Left colon (tissue), 2 donors: Measurements from ENCODE around the gene CYP21A2. TPM values are rescaled to one million over a fixed set of nuclear protein-coding genes. Genes with fewer than 3 reads are reported as not detected.

ENCODE experiments used
- ATAC-seq: fragments of 200-7000 bp; cut with Tn5 transposase; one replicate; pipeline ENCODE4 v1.9.1; 2020; ENCODE audit warnings: mild to moderate bottlenecking, moderate library complexity
- DNase-seq, 2 donors: peaks; one replicate each; pipeline ENCODE4 v3.0.0-alpha.2; 2020
- intact Hi-C, 2 donors: fragments of 100-400 bp; cut with DNase I in 1 of 2; cut with micrococcal nuclease in 1 of 2; formaldehyde crosslinking; loops; one replicate each; pipeline versions ENCODE4 v1.11.2 to v1.14.0; 2022; cut with DNase I, micrococcal nuclease
- total RNA-seq, 2 donors: library from RNA; stranded (reverse); fragmentation: NEBNext Ultra II Directional; extraction: Animal tissue kit (Norgen Biotek cat#: 25700); gene quantifications; one replicate each; pipeline ENCODE4 v1.2.1, GENCODE V29; 2021
- donor health status: DM: no; HTN: no; CAD: no.
- donor health status: DM: yes; HTN: yes; CAD: no.

Gene CYP21A2
- total RNA-seq, 2 donors from 2014 or later = 0.15 TPM; not detected in 1

DNA sequence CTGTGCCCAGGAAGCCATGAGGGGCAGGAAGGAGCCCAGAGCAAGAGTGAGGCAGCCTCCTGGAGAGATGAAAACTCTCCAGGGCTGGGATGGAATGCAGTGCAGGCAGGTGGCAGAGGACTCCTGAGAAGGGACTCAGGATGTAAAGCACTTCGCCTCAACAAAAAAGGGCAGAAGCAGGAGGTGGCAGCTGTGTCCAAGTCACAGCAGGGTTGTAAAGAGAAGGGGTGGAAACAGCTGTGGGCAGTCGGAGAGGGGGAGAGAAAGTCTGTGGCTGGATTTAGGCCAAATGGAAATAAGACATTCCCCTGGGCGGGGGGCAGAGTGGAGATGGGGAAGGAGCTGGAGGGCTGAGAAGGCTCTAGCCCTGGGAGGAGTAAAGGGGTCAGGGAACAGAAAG lies 34.9 kb downstream of the CYP21A2 start:
- ATAC-seq (no peak), DNase-seq (no peak)
- intact Hi-C loops = no loop called here

DNA sequence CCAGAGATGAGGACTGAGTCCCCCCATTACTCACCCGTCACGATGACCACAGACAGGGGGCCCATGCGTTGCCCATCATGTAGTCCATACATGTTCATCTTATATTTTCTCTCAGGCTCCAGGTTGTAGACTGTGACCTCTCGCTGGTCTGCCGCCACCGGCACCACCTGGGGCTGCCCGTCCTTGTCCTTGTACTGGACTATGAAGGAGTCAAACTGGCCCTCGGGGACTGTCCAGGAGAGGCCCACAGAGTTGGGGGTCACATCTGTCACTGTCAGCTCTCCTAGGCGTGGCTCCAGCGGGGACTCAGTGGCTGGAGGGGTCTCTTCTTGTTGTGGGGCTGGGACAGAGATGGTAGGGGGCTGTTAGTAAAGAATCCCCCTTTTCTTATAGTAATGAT lies 35.4 kb downstream of the CYP21A2 start:
- DNase-seq (no peak), ATAC-seq (no peak)
- intact Hi-C loops = no loop called here

DNA sequence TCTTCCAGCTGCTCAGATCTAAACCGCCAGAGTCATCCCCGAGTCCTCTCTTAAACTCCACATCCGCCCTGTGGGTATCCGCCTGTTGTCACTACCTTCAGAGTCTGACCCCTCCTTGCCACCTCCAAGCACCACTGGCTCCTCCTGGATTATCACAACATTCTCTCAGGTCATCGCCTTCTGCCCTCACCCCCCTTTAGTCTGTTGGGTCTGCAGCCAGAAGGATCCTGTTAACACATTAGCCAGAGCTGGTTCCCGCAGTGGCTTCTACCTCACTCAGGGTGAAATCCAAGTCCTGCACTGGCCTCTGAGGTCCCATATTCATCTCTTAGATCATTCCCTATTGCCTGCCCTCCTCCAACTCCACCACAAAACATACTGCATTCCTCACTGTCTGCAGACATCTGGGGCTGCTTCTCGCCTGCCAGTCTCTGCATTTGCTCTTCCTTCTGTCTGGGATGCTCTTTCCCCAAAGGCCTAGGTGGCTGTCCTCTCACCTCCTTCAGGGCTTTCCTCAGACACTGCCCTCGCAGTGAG lies 36.8 kb downstream of the CYP21A2 start:
- ATAC-seq (no peak), DNase-seq (no peak)
- intact Hi-C loops = no loop called here

DNA sequence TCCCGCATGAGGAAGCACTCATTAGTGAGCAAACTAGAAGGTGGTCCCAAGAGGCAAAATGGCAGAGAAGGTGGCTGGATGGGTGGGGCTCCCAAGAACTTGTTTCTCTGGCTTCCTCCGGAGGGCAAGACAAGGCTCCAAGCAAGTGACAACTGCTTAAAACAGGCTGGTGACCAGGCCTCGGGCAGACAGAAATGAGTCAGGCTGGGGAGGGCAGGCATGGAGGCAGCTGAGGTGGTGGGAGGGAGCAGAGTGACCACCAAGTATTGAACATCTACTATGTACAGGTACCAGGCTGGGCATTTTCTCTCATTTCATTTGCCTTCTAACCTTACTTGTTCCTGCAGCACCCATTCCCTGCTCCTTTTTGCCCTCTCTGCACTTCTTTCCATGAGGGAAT lies 37.6 kb downstream of the CYP21A2 start:
- intact Hi-C loops = no loop called here
- DNase-seq (no peak), ATAC-seq (no peak)

DNA sequence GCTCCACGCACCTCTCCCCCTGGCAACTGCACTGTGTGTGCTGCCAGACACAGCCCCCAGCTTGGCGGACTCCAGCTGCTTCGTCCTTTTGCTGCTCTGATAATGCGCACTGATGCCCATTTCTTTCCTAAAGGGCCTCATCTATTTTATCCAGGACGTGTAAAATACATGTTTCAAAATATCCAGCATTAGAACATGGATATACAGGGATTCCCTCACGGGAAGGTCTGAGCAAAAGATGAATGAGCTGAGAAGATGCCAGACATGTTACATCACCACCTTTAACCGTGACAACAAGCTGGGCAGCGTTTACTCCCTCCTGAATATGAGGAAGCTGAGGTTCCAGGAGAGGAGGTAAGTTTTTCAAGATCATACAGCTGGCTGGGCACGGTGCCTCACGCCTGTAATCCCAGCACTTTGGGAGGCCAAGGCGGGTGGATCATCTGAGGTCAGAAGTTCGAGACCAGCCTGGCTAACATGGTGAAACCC lies 38.1 kb downstream of the CYP21A2 start:
- ATAC-seq (no peak), DNase-seq (no peak)
- intact Hi-C loops = no loop called here

DNA sequence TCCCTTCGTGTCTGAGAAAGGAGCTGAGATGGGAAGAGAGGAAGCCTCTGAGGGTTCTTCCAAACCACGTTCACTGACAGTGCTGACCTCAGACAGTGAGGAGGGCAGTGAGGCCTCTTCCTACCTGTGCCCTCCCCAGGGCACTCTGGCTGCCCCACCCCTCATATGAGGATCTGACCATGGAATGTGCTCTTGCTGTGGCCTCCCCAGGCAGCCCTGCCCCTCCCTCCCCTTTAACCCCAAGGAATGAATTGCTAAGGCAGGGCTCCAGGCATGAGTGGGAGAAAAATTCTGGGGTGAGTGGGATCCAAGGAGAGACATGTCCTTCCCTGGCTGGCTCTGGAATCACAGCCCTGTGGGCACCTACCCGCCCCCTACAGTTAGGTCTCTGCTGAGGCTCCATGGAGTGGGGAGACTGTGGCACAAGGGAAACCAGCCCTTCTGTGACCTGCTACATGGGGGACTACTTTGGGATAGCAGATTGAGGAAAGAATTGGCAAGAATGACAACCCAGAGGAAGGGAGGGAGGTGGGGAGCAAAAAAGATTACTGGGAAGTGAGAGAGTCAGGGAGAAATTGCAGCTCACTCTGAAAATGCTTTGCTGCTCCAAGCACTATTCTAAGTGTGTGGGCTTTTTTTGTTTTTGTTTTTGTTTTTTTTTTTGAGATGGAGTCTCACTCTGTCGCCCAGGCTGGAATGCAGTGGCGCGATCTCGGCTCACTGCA lies 41.5 kb downstream of the CYP21A2 start:
- ATAC-seq = no peak
- no peak for DNase-seq
- intact Hi-C loops = no loop called here

DNA sequence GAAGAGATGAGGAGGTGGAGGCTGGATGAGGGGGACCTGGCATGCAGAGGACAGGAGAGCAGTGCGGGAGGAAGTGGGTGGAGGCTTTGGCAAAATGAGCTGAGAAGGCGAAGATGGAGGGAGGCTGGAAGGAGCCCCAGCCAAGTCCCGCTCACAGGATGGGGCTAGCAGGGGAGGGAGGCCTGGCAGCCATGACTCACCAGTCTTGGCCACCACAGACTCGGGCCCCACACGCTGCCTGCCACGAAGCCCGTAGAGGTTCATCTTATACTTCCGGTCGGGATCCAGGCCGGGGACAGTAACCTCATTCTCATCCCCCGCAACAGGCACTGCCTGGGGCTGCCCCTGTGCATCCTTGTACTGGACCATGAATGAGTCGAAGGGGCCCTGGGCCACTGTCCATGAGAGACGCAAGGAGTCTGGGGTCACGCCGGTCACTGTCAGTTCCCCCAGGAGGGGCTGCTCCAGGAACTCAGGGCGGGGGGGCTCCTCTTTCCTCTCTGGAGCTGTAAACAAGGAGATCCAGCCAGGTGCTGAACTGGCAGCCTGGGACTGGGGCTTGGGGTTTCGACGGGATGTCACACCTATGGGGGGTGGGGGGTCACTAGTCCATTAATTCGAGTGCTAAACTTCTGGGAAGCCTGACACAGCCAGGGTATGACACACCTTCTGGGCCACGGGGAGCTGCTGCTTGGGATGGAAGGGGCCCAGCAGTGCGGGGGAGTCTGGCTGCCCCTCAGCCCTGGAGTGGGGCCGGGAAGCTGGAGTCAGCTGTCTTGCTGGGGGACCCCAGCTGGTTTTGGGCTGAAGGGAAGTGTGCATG lies 43.2 kb downstream of the CYP21A2 start:
- intact Hi-C loops = no loop called here
- peak; percentile 34 to 59 for DNase-seq
- ATAC-seq = no peak

DNA sequence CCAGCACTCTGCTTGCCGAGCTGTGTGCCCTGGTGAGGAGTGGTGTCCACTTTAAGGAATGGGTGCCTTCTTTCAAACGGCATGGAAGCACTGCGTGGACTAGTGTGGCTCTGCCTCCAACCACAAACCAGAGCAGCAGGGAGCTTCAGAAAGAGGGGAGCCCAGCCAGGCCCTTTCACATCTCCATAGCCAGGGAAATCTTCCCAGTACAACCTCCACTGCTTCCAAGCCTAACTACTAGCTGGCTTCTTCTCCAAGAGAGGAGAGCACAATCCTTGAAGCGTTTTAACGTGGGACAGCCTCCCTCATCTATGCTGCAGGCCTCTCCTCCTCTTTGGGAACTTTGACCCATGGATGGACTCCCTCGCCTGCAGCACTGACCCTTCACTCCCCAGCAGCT lies 44.3 kb downstream of the CYP21A2 start:
- ATAC-seq (no peak), DNase-seq (no peak)
- intact Hi-C loops = no loop called here

DNA sequence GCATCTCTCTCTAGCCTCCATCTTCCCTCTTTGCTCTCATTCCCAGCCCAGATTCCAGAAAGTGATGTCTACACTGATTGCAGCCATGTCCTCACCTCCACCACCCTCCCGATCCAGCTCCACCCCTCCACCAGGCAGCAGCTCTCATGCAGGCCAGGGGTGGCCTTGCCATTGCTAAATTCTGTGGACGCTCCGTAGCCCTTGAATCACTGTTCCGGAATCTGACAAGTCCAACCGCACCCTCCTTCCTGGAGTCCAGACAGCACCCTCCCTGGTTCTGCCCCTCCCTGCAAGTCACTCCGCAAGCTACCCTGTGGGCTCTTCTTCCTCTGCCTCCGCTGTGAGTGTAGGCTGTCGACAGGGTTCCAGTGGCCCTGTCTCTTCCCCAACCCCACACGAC lies 44.7 kb downstream of the CYP21A2 start:
- no peak for DNase-seq
- ATAC-seq = no peak
- intact Hi-C loops = no loop called here

DNA sequence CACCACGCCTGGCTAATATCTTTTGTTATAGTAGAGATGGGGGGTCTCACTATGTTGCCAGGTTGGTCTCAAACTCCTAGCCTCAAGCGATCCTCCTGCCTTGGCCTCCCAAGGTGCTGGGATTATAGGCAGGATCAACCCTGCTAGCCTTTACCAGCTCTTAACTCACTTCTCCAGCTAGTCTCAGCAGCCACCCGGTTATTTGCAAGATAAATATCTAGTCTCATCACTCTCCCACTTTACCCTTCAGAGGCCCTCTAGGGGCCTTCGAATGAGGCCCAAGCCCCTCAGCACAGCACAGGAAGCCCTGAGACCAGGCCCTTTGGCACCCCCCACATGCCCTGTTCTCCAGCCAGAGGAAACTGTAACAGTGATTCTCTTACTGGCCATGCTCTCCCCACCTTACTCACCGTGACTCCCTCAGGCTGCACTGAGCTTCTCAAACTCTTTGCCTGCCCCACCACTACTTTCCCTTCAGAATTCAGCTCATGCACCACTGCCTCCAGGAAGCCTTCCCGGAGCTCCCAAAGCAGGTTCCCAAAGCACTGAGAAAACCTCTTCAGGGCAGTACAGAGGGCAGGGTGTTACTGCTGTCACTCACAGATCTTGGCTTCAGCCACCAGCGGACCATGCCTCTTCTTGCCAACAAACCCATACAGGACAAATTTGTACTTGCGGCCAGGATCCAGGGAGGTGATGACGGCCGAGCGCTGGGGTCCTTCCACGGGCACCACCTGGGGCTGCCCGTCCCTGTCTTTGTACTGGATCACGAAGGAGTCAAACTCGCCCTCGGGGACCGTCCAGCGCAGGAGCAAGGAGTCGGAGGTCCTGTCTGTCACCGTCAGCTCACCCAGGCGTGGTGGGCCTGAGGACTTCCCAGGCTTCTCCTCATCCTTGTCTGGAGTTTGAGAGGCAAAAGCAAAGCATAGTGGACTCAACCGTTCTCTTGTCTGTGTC lies 45.9 kb downstream of the CYP21A2 start:
- no peak for ATAC-seq
- intact Hi-C loops = no loop called here
- no peak for DNase-seq

DNA sequence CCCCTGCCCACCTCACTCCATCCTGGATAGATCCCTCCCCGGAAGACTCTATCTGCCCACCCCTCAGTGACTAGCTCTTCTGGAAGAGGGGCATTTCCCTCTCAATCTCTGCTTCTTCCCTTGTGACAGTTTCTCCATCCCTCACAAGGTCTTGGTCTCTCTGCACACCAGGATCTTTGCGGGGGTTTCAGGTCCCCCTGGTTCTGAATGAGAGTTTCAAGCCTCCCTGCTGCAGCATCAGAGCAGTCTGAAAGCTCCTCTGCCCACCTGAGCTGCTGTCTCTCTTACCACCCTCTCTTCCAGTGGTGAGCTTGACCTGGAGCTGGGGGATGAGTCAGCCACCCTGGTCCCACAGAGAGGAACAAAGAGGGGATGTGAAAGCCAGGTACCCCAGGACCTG lies 46.6 kb downstream of the CYP21A2 start:
- intact Hi-C loops = no loop called here
- no peak for ATAC-seq
- no peak for DNase-seq

DNA sequence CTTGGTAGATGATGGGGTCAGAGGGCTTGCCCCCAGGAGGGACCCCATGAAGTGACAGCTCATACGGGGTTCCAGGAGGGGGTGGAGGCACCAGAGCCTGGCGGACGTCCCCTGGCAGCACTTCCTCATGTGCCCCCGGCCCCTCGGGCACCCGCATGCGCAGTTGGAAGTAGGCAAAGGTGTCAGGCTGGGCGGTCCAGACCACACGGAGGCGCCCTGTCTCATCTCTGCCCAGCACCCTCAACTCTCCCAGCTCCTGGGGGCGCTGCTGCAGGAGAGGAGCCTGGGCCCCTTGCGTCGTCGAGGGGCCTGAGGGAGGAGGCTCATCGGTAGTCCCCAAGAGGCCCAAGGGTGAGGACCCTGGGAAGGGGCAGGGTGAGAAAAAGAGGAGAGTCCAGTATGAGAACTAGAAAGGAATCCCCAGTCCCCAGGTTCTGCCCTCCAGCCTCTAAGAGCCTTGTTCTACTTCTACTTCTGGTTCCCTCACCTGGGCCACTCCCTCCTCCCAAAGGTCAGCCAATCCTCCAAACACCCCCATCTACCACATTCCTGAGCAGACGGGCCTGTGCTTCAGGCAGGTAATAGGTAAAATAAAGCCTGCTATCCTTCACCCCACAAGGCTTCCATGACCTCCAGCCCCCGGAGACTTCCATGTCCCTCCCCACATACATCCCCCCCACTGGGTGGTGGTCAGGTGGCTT lies 47.7 kb downstream of the CYP21A2 start:
- intact Hi-C loops = no loop called here
- DNase-seq = no peak
- ATAC-seq = peak; percentile 27

DNA sequence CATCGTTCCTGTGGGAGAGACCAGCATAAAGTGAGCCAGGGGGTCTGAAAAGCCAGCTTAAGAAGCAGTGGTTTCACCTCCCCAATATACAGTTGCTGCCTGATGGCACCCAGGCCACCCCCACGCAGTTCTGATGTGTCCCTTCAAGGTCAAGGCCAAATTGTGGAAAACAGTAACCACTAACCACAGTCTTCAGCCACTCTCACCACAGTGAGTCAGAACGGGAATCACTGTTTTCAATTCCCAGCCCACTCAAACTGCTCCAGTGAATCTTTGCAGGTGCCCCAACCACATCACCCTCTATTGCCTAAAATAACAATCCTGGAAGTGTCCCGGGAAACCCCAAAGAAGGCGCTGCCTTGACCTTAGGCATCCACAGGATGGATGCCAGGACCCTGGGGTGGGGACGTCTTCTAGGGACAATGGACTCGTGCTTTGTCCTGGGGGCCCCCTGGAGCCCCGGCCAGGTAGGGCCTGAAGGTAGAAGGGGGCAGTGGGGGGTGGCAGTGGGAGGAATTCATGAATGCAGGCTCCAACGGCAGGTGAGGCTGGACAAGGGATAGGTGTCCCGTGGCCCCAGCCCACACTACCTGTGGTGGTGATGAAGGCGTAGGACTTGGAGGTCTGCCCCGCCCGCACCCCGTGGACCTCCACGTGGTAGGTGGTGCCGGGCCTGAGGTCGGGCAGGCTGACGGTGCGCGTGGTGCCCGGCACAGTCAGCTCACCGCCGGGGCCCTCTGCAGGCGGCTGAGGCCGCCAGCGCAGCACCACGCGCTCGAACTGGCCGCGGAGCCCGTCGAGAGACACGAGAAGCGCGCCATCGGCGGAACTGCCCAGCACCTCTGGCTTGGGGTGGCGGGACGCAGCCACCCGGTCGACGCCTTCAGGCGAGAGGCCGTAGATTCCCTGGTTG lies 48.7 kb downstream of the CYP21A2 start:
- DNase-seq (no peak), ATAC-seq (no peak)
- intact Hi-C loops = no loop called here

DNA sequence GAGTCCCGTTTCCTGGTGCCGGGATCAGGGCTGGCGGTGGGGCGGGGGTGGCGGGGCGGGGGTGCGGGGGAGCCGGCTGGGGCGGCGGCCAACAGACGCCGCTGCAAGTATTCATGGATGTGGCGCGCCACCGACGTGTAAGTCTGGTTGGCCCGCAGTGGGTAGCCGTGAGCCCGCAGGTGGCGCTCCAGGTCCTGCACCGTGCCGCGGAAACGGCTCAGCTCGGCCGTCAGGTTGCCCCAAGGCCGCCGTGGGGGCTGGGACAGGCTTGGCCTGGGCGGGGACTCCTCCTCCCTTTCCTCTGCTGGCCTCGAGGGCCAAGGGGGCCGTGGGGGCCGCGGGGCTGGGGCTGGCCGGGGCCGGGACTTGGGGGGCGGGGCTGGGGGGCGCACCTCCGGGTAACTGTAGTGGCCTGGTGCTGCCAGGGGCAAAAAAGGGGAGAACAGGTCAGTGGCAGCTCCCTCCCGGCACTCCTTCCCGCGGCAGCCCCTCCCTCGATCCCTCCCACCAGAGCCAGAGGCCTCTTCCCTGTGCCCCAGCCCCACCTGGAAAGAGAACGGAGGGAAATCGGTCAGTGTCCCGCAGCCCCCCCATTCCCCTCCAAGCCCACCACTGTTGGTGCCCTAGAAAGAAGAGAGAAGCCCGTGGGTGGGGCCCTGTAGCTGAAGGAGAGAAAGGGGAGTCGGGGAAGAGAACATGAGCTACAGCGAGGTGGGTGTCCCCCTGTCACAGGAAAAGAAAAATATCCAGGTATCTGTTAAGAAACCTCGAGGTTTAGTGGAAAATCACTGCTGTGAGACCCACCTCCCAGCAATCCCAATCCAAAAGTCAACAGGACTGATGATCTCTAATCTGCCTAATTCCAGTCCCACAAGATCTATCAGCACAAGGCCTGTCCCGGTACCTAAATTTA lies 49.6 kb downstream of the CYP21A2 start:
- intact Hi-C loops = no loop called here

DNA sequence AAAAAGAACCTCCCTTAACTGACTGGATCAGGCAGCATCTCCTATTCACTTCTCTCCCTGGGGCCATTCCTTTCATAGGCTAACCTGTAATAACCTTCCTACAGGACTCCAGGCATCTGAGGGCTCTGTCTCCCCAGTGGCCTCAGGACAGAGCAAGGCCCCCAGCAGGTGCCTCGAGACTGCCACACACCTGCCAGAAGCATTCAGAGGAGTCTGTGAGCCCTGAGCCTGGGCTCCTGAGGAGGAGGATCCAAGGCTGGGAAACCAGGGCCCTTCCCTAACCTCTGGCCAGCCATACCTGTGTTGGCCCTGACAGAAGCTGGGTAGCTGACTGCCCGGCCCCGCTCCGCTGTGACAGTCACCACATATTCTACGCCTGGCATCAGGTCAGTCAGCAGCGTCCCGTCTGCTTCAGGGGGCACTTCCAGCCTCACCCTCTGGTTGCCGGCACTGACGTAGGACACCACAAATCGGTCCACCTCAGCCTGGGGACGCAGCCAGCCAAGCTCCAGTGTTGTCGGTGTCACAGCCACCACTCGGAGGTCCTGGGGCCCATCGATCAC lies 50.4 kb downstream of the CYP21A2 start:
- intact Hi-C loops = no loop called here

More for the DNA sequence above, 49.6 kb downstream of the CYP21A2 start:
- DNase-seq (peak; percentile 85 to 87), ATAC-seq (peak; percentile 97)

More for the DNA sequence above, 50.4 kb downstream of the CYP21A2 start:
- no peak for DNase-seq
- ATAC-seq = no peak
